ENCODE data around the gene CDC6.

GRCh38 chr17:40260528-40260927 is 27.2 kb upstream of the CDC6 start:
- TF ChIP-seq POLR2A (IDR thresholded peaks at IDR 0.05), result no peak
- no peak for TF ChIP-seq CTCF (IDR thresholded peaks at IDR 0.05)
